ENCODE data around the gene PANK2.
A peak's percentile ranks its signal among the peaks of the same experiment; 100 is the strongest.
"Not testable (repeated sequence)": the region's sequence is repeated elsewhere in the genome, so short reads cannot be mapped to it uniquely, and the experiment has no call there.

The PANK2 gene

GRCh38 chr20:3871550-3872265 is 17.5 kb upstream of the PANK2 start:
- DNase-seq = no peak

- no peak for DNase-seq
Observed at GRCh38 chr20:3873507-3873906, 15.7 kb upstream of the PANK2 start.

- no peak for DNase-seq
Observed at GRCh38 chr20:3874194-3874844, 14.9 kb upstream of the PANK2 start.

GRCh38 chr20:3875378-3875974 is 13.7 kb upstream of the PANK2 start:
- no peak for DNase-seq

GRCh38 chr20:3876000-3876399 is 13.2 kb upstream of the PANK2 start:
- DNase-seq = no peak

GRCh38 chr20:3876676-3877075 is 12.5 kb upstream of the PANK2 start:
- DNase-seq = no peak

- DNase-seq = not testable (repeated sequence)
Observed at GRCh38 chr20:3878921-3879274, 10.3 kb upstream of the PANK2 start.

GRCh38 chr20:3885715-3886114 is 3.5 kb upstream of the PANK2 start:
- no peak for DNase-seq

- no peak for DNase-seq
Observed at GRCh38 chr20:3887876-3888620, 1.1 kb upstream of the PANK2 start.

GRCh38 chr20:3889489-3890397 is 556 bp downstream of the PANK2 start:
- DNase-seq = peak; percentile 63

- peak; percentile 31 for DNase-seq
Observed at GRCh38 chr20:3890398-3890751, 1.2 kb downstream of the PANK2 start.

- no peak for DNase-seq
Observed at GRCh38 chr20:3890999-3891929, 2.1 kb downstream of the PANK2 start.

- DNase-seq = no peak
Observed at GRCh38 chr20:3894796-3895195, 5.6 kb downstream of the PANK2 start.

- DNase-seq = no peak
Observed at GRCh38 chr20:3896302-3896701, 7.1 kb downstream of the PANK2 start.

- no peak for DNase-seq
Observed at GRCh38 chr20:3896853-3897583, 7.8 kb downstream of the PANK2 start.

- not testable (repeated sequence) for DNase-seq
Observed at GRCh38 chr20:3898181-3898580, 9.0 kb downstream of the PANK2 start.

GRCh38 chr20:3898639-3899038 is 9.5 kb downstream of the PANK2 start:
- no peak for DNase-seq

- no peak for DNase-seq
Observed at GRCh38 chr20:3900187-3900604, 11.0 kb downstream of the PANK2 start.

GRCh38 chr20:3901028-3901705 is 12.0 kb downstream of the PANK2 start:
- no peak for DNase-seq

Data from retina (tissue), 1 donor.